Measurements from ENCODE around the gene TENM3. TPM values are rescaled to one million over a fixed set of nuclear protein-coding genes. Genes with fewer than 3 reads are reported as not detected.
A peak's percentile ranks its signal among the peaks of the same experiment; 100 is the strongest.

TENM3 gene
- total RNA-seq, 2 experiments from 2014 or later: not detected

- no peaks in the 10 kb centered on the region for H3K9me3 Mint-ChIP-seq
- no peak overlapping the region for H3K27ac Mint-ChIP-seq
- no peak overlapping the region for H3K4me3 Mint-ChIP-seq
- ChIA-PET POLR2A (no interaction called here), CTCF (interaction anchor here (1.0 kb wide), 1 partner anchor 14 kb away, joined by 3 read pairs; no protein-coding TSS in a partner anchor)
- no peaks in the 10 kb centered on the region for H3K27me3 Mint-ChIP-seq
- intact Hi-C loops (cut with micrococcal nuclease): no loop called here
- H3K36me3 Mint-ChIP-seq: no peaks in the 10 kb centered on the region
- DNase-seq: no peak
- H3K4me1 Mint-ChIP-seq (ENCODE audit: low read depth): no peaks in the 10 kb centered on the region
These were observed 576.5 kb downstream of the TENM3 start for GRCh38 chr4:182819751-182820150.

- Mint-ChIP-seq H3K4me1 (ENCODE audit: low read depth) (no peaks in the 10 kb centered on the region), H3K27me3 (peaks cover 1% of the 10 kb centered on the region), H3K36me3 (no peaks in the 10 kb centered on the region), H3K27ac (no peak overlapping the region), H3K9me3 (no peaks in the 10 kb centered on the region), H3K4me3 (no peak overlapping the region)
- ChIA-PET CTCF (no interaction called here), POLR2A (no interaction called here)
- no peak for DNase-seq
- intact Hi-C loops (cut with micrococcal nuclease): no loop called here
These were observed 579.4 kb downstream of the TENM3 start for GRCh38 chr4:182822554-182822953.

- H3K9me3 Mint-ChIP-seq: no peaks in the 10 kb centered on the region
- no peak overlapping the region for H3K27ac Mint-ChIP-seq
- intact Hi-C loops (cut with micrococcal nuclease): no loop called here
- POLR2A ChIA-PET: no interaction called here
- CTCF ChIA-PET: no interaction called here
- H3K4me3 Mint-ChIP-seq: no peak overlapping the region
- H3K4me1 Mint-ChIP-seq (ENCODE audit: low read depth): no peaks in the 10 kb centered on the region
- no peak for DNase-seq
- H3K36me3 Mint-ChIP-seq: no peaks in the 10 kb centered on the region
- H3K27me3 Mint-ChIP-seq: peaks cover 1% of the 10 kb centered on the region
These were observed 580.4 kb downstream of the TENM3 start for GRCh38 chr4:182823576-182823975.

GRCh38 chr4:182825003-182825402 is 581.8 kb downstream of the TENM3 start:
- no peaks in the 10 kb centered on the region for H3K9me3 Mint-ChIP-seq
- H3K4me1 Mint-ChIP-seq (ENCODE audit: low read depth): no peaks in the 10 kb centered on the region
- peaks cover 1% of the 10 kb centered on the region for H3K27me3 Mint-ChIP-seq
- POLR2A ChIA-PET: no interaction called here
- intact Hi-C loops (cut with micrococcal nuclease): no loop called here
- H3K36me3 Mint-ChIP-seq: no peaks in the 10 kb centered on the region
- no peak for DNase-seq
- CTCF ChIA-PET: no interaction called here
- H3K4me3 Mint-ChIP-seq: no peak overlapping the region
- H3K27ac Mint-ChIP-seq: no peak overlapping the region

GRCh38 chr4:182825786-182826185 is 582.6 kb downstream of the TENM3 start:
- ChIA-PET CTCF (no interaction called here), POLR2A (no interaction called here)
- H3K27me3 Mint-ChIP-seq: peaks cover 5% of the 10 kb centered on the region
- H3K4me3 Mint-ChIP-seq: no peak overlapping the region
- H3K9me3 Mint-ChIP-seq: no peaks in the 10 kb centered on the region
- no peak overlapping the region for H3K27ac Mint-ChIP-seq
- no peak for DNase-seq
- H3K36me3 Mint-ChIP-seq: no peaks in the 10 kb centered on the region
- no peaks in the 10 kb centered on the region for H3K4me1 Mint-ChIP-seq (ENCODE audit: low read depth)
- intact Hi-C loops (cut with micrococcal nuclease): no loop called here

GRCh38 chr4:182826391-182826790 is 583.2 kb downstream of the TENM3 start:
- no peak overlapping the region for H3K4me3 Mint-ChIP-seq
- H3K27me3 Mint-ChIP-seq: peaks cover 5% of the 10 kb centered on the region
- H3K9me3 Mint-ChIP-seq: no peaks in the 10 kb centered on the region
- intact Hi-C loops (cut with micrococcal nuclease): no loop called here
- POLR2A ChIA-PET: no interaction called here
- H3K27ac Mint-ChIP-seq: no peak overlapping the region
- no peaks in the 10 kb centered on the region for H3K4me1 Mint-ChIP-seq (ENCODE audit: low read depth)
- H3K36me3 Mint-ChIP-seq: no peaks in the 10 kb centered on the region
- CTCF ChIA-PET: no interaction called here
- DNase-seq: peak; percentile 15

GRCh38 chr4:182827166-182827565 is 584.0 kb downstream of the TENM3 start:
- H3K27me3 Mint-ChIP-seq: peaks cover 5% of the 10 kb centered on the region

GRCh38 chr4:182827954-182828353 is 584.8 kb downstream of the TENM3 start:
- Mint-ChIP-seq H3K9me3 (no peaks in the 10 kb centered on the region), H3K4me3 (no peak overlapping the region), H3K27ac (no peak overlapping the region), H3K36me3 (no peaks in the 10 kb centered on the region), H3K27me3 (peaks cover 9% of the 10 kb centered on the region), H3K4me1 (ENCODE audit: low read depth) (no peaks in the 10 kb centered on the region)
- CTCF ChIA-PET: no interaction called here
- intact Hi-C loops (cut with micrococcal nuclease): no loop called here
- POLR2A ChIA-PET: no interaction called here
- no peak for DNase-seq

More at GRCh38 chr4:182827166-182827565, 584.0 kb downstream of the TENM3 start:
- DNase-seq: no peak
- H3K9me3 Mint-ChIP-seq: no peaks in the 10 kb centered on the region
- CTCF ChIA-PET: no interaction called here
- POLR2A ChIA-PET: interaction anchor here (0.7 kb wide), 1 partner anchor 21 kb away, joined by 3 read pairs; no protein-coding TSS in a partner anchor
- H3K27ac Mint-ChIP-seq: no peak overlapping the region
- H3K36me3 Mint-ChIP-seq: no peaks in the 10 kb centered on the region
- intact Hi-C loops (cut with micrococcal nuclease): no loop called here
- no peak overlapping the region for H3K4me3 Mint-ChIP-seq
- H3K4me1 Mint-ChIP-seq (ENCODE audit: low read depth): no peaks in the 10 kb centered on the region

- no peak overlapping the region for H3K4me3 Mint-ChIP-seq
These were observed 585.3 kb downstream of the TENM3 start for GRCh38 chr4:182828360-182829025.

GRCh38 chr4:182829196-182829595 is 586.0 kb downstream of the TENM3 start:
- Mint-ChIP-seq H3K9me3 (no peaks in the 10 kb centered on the region), H3K27ac (no peak overlapping the region), H3K36me3 (no peaks in the 10 kb centered on the region), H3K4me1 (ENCODE audit: low read depth) (no peaks in the 10 kb centered on the region), H3K27me3 (peaks cover 9% of the 10 kb centered on the region), H3K4me3 (no peak overlapping the region)
- intact Hi-C loops (cut with micrococcal nuclease): no loop called here
- no peak for DNase-seq
- POLR2A ChIA-PET: no interaction called here
- CTCF ChIA-PET: no interaction called here

More at GRCh38 chr4:182828360-182829025, 585.3 kb downstream of the TENM3 start:
- no peak for DNase-seq
- CTCF ChIA-PET: no interaction called here
- POLR2A ChIA-PET: no interaction called here
- Mint-ChIP-seq H3K36me3 (no peaks in the 10 kb centered on the region), H3K9me3 (no peaks in the 10 kb centered on the region), H3K27ac (no peak overlapping the region), H3K4me1 (ENCODE audit: low read depth) (no peaks in the 10 kb centered on the region), H3K27me3 (peaks cover 9% of the 10 kb centered on the region)
- intact Hi-C loops (cut with micrococcal nuclease): no loop called here

- Mint-ChIP-seq H3K27me3 (peaks cover 20% of the 10 kb centered on the region), H3K27ac (no peak overlapping the region), H3K4me3 (no peak overlapping the region), H3K36me3 (no peaks in the 10 kb centered on the region), H3K4me1 (ENCODE audit: low read depth) (no peaks in the 10 kb centered on the region), H3K9me3 (no peaks in the 10 kb centered on the region)
- ChIA-PET POLR2A (no interaction called here), CTCF (no interaction called here)
- DNase-seq: no peak
- intact Hi-C loops (cut with micrococcal nuclease): no loop called here
These were observed 588.2 kb downstream of the TENM3 start for GRCh38 chr4:182831376-182831775.

- no peak for DNase-seq
- Mint-ChIP-seq H3K4me1 (ENCODE audit: low read depth) (no peaks in the 10 kb centered on the region), H3K4me3 (no peak overlapping the region), H3K36me3 (no peaks in the 10 kb centered on the region), H3K27ac (no peak overlapping the region), H3K27me3 (peaks cover 30% of the 10 kb centered on the region), H3K9me3 (no peaks in the 10 kb centered on the region)
- POLR2A ChIA-PET: no interaction called here
- intact Hi-C loops (cut with micrococcal nuclease): no loop called here
- CTCF ChIA-PET: no interaction called here
These were observed 589.3 kb downstream of the TENM3 start for GRCh38 chr4:182832352-182833120.

Data from activated CD4-positive, alpha-beta memory T cell treated with anti-CD3 and anti-CD28 coated beads for 36 hours (primary cell).